Measurements from ENCODE around the gene VAX1. TPM values are rescaled to one million over a fixed set of nuclear protein-coding genes. Genes with fewer than 3 reads are reported as not detected.

The VAX1 gene
- total RNA-seq, 1 experiment from 2014 or later = not detected

DNA sequence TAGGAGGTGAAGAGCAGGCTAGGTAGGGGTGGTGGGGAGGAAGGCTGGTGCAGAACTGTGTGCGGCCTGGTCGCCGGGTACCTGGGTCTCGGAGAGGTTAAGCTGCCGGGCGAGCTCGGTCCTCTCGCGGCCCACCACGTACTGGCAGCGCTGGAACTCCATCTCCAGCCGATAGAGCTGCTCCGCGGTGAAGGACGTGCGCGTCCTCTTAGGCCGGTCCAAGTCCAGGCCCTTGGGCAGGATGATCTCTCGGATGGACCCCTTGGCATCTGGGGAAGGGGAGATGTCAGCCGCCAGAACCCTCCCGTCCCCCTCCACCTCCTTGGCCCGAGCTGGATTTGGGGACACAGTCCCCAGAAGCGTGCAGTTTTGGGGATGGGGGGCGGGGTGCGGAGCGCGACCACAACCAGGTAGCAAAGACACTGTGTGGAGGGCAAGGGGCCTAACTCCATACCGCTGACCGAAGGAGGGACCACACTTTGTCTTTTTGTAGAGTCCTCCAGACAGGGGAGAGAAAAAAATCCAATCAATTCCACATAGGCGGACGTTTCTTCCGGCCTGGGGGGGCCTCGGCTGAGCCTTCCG lies 1.6 kb downstream of the VAX1 start:
- H2AFZ ChIP-seq (ENCODE audit: low read length) = no peak overlapping the region
- peak; percentile 41 for DNase-seq

More for the DNA sequence above, 1.6 kb downstream of the VAX1 start:
- Histone ChIP-seq H3K18ac (ENCODE audit: insufficient read length, low read depth, low read length) (no peak overlapping the region), H4K8ac (replicated peaks; ENCODE audit: insufficient read length, low read depth, low read length) (no peak overlapping the region), H3K4me2 (ENCODE audit: insufficient read depth, insufficient read length, low read length) (peak overlapping the region; percentile 52), H2BK12ac (ENCODE audit: insufficient read length, low read depth, low read length) (no peak overlapping the region), H2BK15ac (ENCODE audit: low read depth, low read length) (no peak overlapping the region), H3K4me1 (ENCODE audit: insufficient read depth, low read length) (no peaks in the 10 kb centered on the region), H2AK5ac (ENCODE audit: insufficient read length, low read length) (no peak overlapping the region), H2BK5ac (ENCODE audit: insufficient read length, low read length) (no peak overlapping the region), H3K9ac (ENCODE audit: extremely low read depth, insufficient read length, low read length) (no peak overlapping the region), H2BK120ac (ENCODE audit: low read depth, low read length, poor library complexity, severe bottlenecking) (no peak overlapping the region), H3T11ph (ENCODE audit: low read length) (no peak overlapping the region), H4K20me1 (ENCODE audit: control insufficient read depth, insufficient read depth, insufficient read length) (no peaks in the 10 kb centered on the region), H3K14ac (ENCODE audit: insufficient read depth, low read length) (no peak overlapping the region; the same call in 1 of the 2 replicates), H3K79me1 (ENCODE audit: insufficient read depth, low read depth, low read length, poor library complexity, severe bottlenecking) (no peaks in the 10 kb centered on the region), H3K79me2 (ENCODE audit: insufficient read depth, low read length) (no peaks in the 10 kb centered on the region), H3K27me3 (ENCODE audit: insufficient read depth, low read length) (peaks cover 92% of the 10 kb centered on the region), H4K5ac (ENCODE audit: insufficient read length, low read depth, low read length) (no peak overlapping the region), H3K9me3 (ENCODE audit: control insufficient read depth, low read depth, low read length) (no peaks in the 10 kb centered on the region), H3K23me2 (ENCODE audit: insufficient read length, low read depth, low read length, poor library complexity, severe bottlenecking) (peaks cover 6% of the 10 kb centered on the region), H2BK20ac (ENCODE audit: low read depth, low read length, poor library complexity, severe bottlenecking) (no peak overlapping the region), H3K23ac (ENCODE audit: insufficient read length, low read depth, low read length) (no peak overlapping the region), H3K56ac (ENCODE audit: insufficient read length, low read depth, low read length) (no peak overlapping the region), H4K91ac (ENCODE audit: insufficient read length, low read depth, low read length) (no peak overlapping the region), H3K4ac (ENCODE audit: low read depth, low read length) (no peak overlapping the region), H3K27ac (ENCODE audit: insufficient read length, low read depth, low read length) (no peak overlapping the region)
- WGBS (ENCODE audit: extremely low coverage, insufficient read length, low lambda C conversion rate) = no CpG with 5 or more reads among the region's 34 CpGs
- Mint-ChIP-seq H3K9me3 (peaks cover 0 to 8% of the 10 kb centered on the region in 2 experiments; a peak in 3 of 5 replicates), H3K27ac (no peak overlapping the region), H3K4me1 (peaks cover 37 to 52% of the 10 kb centered on the region in 2 experiments), H3K36me3 (ENCODE audit: insufficient read depth in 1 of 3, low read depth in 3 of 3) (peaks cover 0 to 2% (median 0%) of the 10 kb centered on the region in 3 experiments; a peak in 3 of 7 replicates), H3K4me3 (peak overlapping the region in 1 of 2 experiments; percentile 77; a peak in 3 of 5 replicates), H3K27me3 (ENCODE audit: low read depth) (peaks cover 97% of the 10 kb centered on the region)
- TF ChIP-seq, protein P1, sequence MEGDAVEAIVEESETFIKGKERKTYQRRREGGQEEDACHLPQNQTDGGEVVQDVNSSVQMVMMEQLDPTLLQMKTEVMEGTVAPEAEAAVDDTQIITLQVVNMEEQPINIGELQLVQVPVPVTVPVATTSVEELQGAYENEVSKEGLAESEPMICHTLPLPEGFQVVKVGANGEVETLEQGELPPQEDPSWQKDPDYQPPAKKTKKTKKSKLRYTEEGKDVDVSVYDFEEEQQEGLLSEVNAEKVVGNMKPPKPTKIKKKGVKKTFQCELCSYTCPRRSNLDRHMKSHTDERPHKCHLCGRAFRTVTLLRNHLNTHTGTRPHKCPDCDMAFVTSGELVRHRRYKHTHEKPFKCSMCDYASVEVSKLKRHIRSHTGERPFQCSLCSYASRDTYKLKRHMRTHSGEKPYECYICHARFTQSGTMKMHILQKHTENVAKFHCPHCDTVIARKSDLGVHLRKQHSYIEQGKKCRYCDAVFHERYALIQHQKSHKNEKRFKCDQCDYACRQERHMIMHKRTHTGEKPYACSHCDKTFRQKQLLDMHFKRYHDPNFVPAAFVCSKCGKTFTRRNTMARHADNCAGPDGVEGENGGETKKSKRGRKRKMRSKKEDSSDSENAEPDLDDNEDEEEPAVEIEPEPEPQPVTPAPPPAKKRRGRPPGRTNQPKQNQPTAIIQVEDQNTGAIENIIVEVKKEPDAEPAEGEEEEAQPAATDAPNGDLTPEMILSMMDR (conservative IDR thresholded peaks at IDR 0.05) = no peak
